Activated CD8-positive, alpha-beta memory T cell treated with anti-CD3 and anti-CD28 coated beads for 48 hours (primary cell): ENCODE data around the gene OLFML3.

ENCODE experiments used
- DNase-seq, 3 experiments: peaks; one replicate each; pipeline ENCODE4 v3.0.0-alpha.2; 2020; ENCODE audit warnings: low read depth in 2 of 3, low spot score in 2 of 3

Gene OLFML3

DNA sequence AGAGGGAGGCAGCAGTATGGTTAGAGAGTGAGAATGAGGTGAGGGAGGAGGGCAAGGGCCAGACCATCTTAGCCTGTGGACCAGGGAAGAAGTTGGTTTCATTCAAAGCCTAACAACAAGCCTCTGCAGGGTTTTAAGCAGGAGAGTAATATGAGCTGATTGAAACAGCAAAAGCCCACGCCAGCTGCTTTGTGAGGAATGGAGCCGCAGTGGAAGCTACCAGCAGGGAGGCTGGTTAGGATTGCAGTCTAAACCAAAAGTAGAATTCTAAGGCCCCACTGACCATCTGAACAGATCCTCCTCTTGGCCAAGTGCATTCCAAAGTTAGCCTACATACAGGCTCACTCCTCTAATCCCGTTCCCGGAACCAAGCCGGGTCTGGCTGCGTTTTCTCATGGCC is 44.8 kb downstream of the OLFML3 start:
- DNase-seq: no peak

DNA sequence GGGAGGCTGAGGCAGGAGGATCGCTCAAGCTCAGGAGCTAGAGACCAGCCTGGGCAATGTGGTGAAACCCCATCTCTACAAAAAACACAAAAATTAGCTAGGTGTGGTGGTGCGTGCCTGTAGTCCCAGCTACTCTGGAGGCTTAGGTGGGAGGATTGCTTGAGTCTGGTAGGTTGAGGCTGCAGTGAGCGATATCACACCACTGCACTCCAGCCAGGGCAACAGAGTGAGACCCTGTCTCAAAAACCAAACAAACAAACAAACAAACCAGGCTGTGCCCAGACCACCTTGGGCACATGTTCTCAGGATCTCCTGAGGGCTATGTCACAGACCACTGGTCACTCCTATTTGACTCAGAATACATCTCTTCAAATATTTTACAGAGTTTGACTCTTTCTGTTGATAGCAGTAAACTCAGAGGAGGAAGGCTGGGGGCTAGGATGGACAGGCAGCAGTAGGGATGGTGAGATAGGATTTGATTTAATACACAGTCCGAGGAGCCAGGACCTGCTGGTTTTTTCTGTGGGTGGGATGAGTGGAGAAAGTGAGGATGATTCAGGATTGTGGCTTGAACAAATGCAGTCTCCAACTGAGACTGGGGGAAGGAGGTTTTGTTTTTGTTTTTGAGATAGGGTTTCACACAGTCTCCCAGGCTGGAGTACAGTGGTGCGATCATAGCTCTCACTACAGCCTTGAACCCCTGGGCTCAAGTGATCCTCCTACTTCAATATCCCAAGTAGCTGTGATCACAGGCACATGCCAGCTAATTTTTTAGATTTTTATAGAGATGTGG is 46.5 kb downstream of the OLFML3 start:
- DNase-seq: no peak

DNA sequence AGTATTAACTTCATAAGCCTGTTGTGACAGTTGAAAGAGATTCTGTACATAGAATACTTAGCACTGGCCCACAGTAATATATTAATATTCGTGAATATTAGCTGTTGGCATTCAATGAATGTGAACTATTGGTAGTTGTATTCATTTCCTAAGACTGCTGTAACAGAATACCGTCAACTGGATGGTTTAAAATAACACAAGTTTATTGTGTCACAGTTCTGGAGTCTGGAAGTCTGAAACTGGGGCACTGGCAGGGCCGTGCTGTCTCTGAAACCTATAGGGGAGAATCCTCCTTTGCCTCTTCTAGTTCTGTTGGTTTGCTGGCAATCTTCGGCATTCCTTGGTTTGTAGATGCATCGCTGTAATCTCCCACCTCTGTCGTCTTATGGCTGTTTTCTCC is 47.5 kb downstream of the OLFML3 start:
- DNase-seq: no peak
